Measurements from ENCODE around the gene ZNF296. TPM values are rescaled to one million over a fixed set of nuclear protein-coding genes. Genes with fewer than 3 reads are reported as not detected.

Gene ZNF296
- polyA plus RNA-seq, 1 donor: 6.6 TPM

GRCh38 chr19:45025264-45025663 lies 51.0 kb downstream of the ZNF296 start:
- no CpG with 5 or more reads among the region's 9 CpGs for WGBS (ENCODE audit: insufficient coverage, low lambda C conversion rate)
- Histone ChIP-seq H3K27me3 (ENCODE audit: control insufficient read depth, insufficient read depth, low read length) (no peaks in the 10 kb centered on the region), H3K36me3 (ENCODE audit: control insufficient read depth, insufficient read depth, low read length) (peaks cover 16% of the 10 kb centered on the region), H3K9me3 (ENCODE audit: control insufficient read depth, low read depth, low read length) (no peaks in the 10 kb centered on the region), H3K27ac (ENCODE audit: low read length) (no peak overlapping the region), H3K4me3 (ENCODE audit: low read length) (no peak overlapping the region), H3K4me1 (ENCODE audit: control insufficient read depth, insufficient read depth, low read length) (no peaks in the 10 kb centered on the region)
- no peak for DNase-seq

- Histone ChIP-seq H3K4me1 (ENCODE audit: control insufficient read depth, insufficient read depth, low read length) (peaks cover 2% of the 10 kb centered on the region), H3K27me3 (ENCODE audit: control insufficient read depth, insufficient read depth, low read length) (no peaks in the 10 kb centered on the region), H3K9me3 (ENCODE audit: control insufficient read depth, low read depth, low read length) (no peaks in the 10 kb centered on the region), H3K4me3 (ENCODE audit: low read length) (no peak overlapping the region), H3K27ac (ENCODE audit: low read length) (no peak overlapping the region), H3K36me3 (ENCODE audit: control insufficient read depth, insufficient read depth, low read length) (peaks cover 6% of the 10 kb centered on the region)
- WGBS (ENCODE audit: insufficient coverage, low lambda C conversion rate): 100% methylated on average over 1 of the region's 4 CpGs
- DNase-seq: no peak
These were observed 53.2 kb downstream of the ZNF296 start for GRCh38 chr19:45023048-45023447.

GRCh38 chr19:45021971-45022370 lies 54.3 kb downstream of the ZNF296 start:
- WGBS (ENCODE audit: insufficient coverage, low lambda C conversion rate): no CpG with 5 or more reads among the region's 14 CpGs
- no peak for DNase-seq
- H3K36me3 ChIP-seq (ENCODE audit: control insufficient read depth, insufficient read depth, low read length): peaks cover 3% of the 10 kb centered on the region

More at GRCh38 chr19:45021971-45022370, 54.3 kb downstream of the ZNF296 start:
- H3K4me3 ChIP-seq (ENCODE audit: low read length): no peak overlapping the region
- no peak overlapping the region for H3K27ac ChIP-seq (ENCODE audit: low read length)
- peaks cover 2% of the 10 kb centered on the region for H3K4me1 ChIP-seq (ENCODE audit: control insufficient read depth, insufficient read depth, low read length)
- H3K27me3 ChIP-seq (ENCODE audit: control insufficient read depth, insufficient read depth, low read length): no peaks in the 10 kb centered on the region
- H3K9me3 ChIP-seq (ENCODE audit: control insufficient read depth, low read depth, low read length): no peaks in the 10 kb centered on the region

Other genes with a start within 250 kb of the ZNF296 start
- 135 TPM for gene NECTIN2, start 230.2 kb downstream of the ZNF296 start, polyA plus RNA-seq
- 37.2 TPM for gene TOMM40, start 185.2 kb downstream of the ZNF296 start, polyA plus RNA-seq
- 77.8 TPM for gene APOE, start 170.7 kb downstream of the ZNF296 start, polyA plus RNA-seq
- 11.3 TPM for gene APOC1, start 161.9 kb downstream of the ZNF296 start, polyA plus RNA-seq
- gene APOC4, start 134.2 kb downstream of the ZNF296 start, polyA plus RNA-seq: not detected
- gene APOC2, start 130.4 kb downstream of the ZNF296 start, polyA plus RNA-seq: 186 TPM
- 91.6 TPM for gene CLPTM1, start 121.1 kb downstream of the ZNF296 start, polyA plus RNA-seq
- 8.4 TPM for gene RELB, start 75.0 kb downstream of the ZNF296 start, polyA plus RNA-seq
- 81.6 TPM for gene CLASRP, start 37.4 kb downstream of the ZNF296 start, polyA plus RNA-seq
- 23.5 TPM for gene GEMIN7, start 2.8 kb upstream of the ZNF296 start, polyA plus RNA-seq
- 40.3 TPM for gene PPP1R37, start 16.7 kb upstream of the ZNF296 start, polyA plus RNA-seq
- 0.15 TPM for gene NKPD1, start 84.5 kb upstream of the ZNF296 start, polyA plus RNA-seq
- gene TRAPPC6A, start 101.8 kb upstream of the ZNF296 start, polyA plus RNA-seq: 50.2 TPM
- 12.1 TPM for gene BLOC1S3, start 102.3 kb upstream of the ZNF296 start, polyA plus RNA-seq
- 1.7 TPM for gene EXOC3L2, start 168.9 kb upstream of the ZNF296 start, polyA plus RNA-seq
- 17.6 TPM for gene MARK4, start 174.8 kb upstream of the ZNF296 start, polyA plus RNA-seq
- gene CKM, start 246.4 kb upstream of the ZNF296 start, polyA plus RNA-seq: 4.9 TPM

All from large intestine (tissue), 3 donors.